Mucosa of descending colon (tissue), 3 donors: Measurements from ENCODE around the gene BRINP1. TPM values are rescaled to one million over a fixed set of nuclear protein-coding genes. Genes with fewer than 3 reads are reported as not detected.

ENCODE experiments used
- ATAC-seq: fragments of 200-7000 bp; cut with Tn5 transposase; one replicate; pipeline ENCODE4 v1.9.1; 2020; ENCODE audit warnings: mild to moderate bottlenecking, moderate library complexity
- DNase-seq, 3 donors: peaks; one replicate each; pipeline ENCODE4 v3.0.0-alpha.2; 2020
- H3K36me3 ChIP-seq: fragments of 200-600 bp; one replicate; pipeline ENCODE4 v1.8.0; 2021; ENCODE audit warnings: low read depth, mild to moderate bottlenecking
- H3K4me1 ChIP-seq: fragments of 200-600 bp; one replicate; pipeline ENCODE4 v1.8.0; 2021; ENCODE audit warnings: low read depth, mild to moderate bottlenecking
- H3K4me3 ChIP-seq: fragments of 200-600 bp; one replicate; pipeline ENCODE4 v1.8.0; 2021; ENCODE audit warnings: mild to moderate bottlenecking
- H3K9me3 ChIP-seq: fragments of 200-600 bp; one replicate; pipeline ENCODE4 v1.8.0; 2021; ENCODE audit warnings: mild to moderate bottlenecking
- CTCF ChIP-seq: fragments of 200-600 bp; IDR thresholded peaks from one replicate; pipeline ENCODE4 v1.8.0; 2022; ENCODE audit warnings: antibody characterized with exemption, mild to moderate bottlenecking
- intact Hi-C, 2 donors: fragments of 100-400 bp; cut with DNase I in 1 of 2; cut with micrococcal nuclease in 1 of 2; formaldehyde crosslinking; loops; one replicate each; pipeline versions ENCODE4 v1.11.0 to v1.11.1; 2022; cut with DNase I, micrococcal nuclease
- long read RNA-seq, 2 donors: library from polyadenylated mRNA; unstranded; transcript quantifications; one replicate each; pipeline ENCODE4 v2.0.0, GENCODE V29; 2019 to 2021
- total RNA-seq, 3 donors: library from RNA; stranded (reverse); fragmentation: NEBNext Ultra II Directional in 2 of 3; extraction: Animal tissue kit (Norgen Biotek cat#: 25700) in 2 of 3; gene quantifications; one replicate each; pipeline versions ENCODE4 v1.2.1 to v1.2.4, GENCODE V29; 2021 to 2023
- donor health status: DM: no; HTN: no; CAD: no; lungs with moderate emphysema.
- donor health status: DM: no; HTN: no; CAD: no.
- donor health status: DM: no; HTN: yes; CAD: no.

BRINP1 gene
- under 1 TPM; 0.09 to 0.29 (median 0.25) TPM for total RNA-seq
- long read RNA-seq, donor 1, partial matches to known transcripts: 0 of 1 reads
- long read RNA-seq, donor 1, other reads (novel, unspliced or antisense): 0 of 1 reads
- long read RNA-seq, donor 2: 0 reads

GRCh38 chr9:119368681-119369581, at the start of gene BRINP1:
BRINP1 (minus strand) TSS chr9:119369435; CDS start chr9:119313355, 56,080 bp downstream.
- H3K9me3 ChIP-seq: no peaks in the 10 kb centered on the region
- no peaks in the 10 kb centered on the region for H3K4me1 ChIP-seq
- H3K4me3 ChIP-seq: no peak within 1 kb of the TSS
- peak; percentile 45 for ATAC-seq
- H3K36me3 ChIP-seq: no peaks in the 10 kb centered on the region
- no peak for TF ChIP-seq CTCF
- no peak for DNase-seq
- intact Hi-C loops: no loop called here

- DNase-seq: no peak
- Histone ChIP-seq H3K9me3 (no peaks in the 10 kb centered on the region), H3K4me1 (no peaks in the 10 kb centered on the region), H3K36me3 (no peaks in the 10 kb centered on the region), H3K4me3 (no peak overlapping the region)
- TF ChIP-seq CTCF: no peak
- intact Hi-C loops: no loop called here
- ATAC-seq: no peak
Measured at GRCh38 chr9:119418721-119419120, 49.5 kb upstream of the BRINP1 start.

- DNase-seq: no peak
- no peaks in the 10 kb centered on the region for H3K36me3 ChIP-seq
- ATAC-seq: no peak
- no peak for TF ChIP-seq CTCF
- H3K9me3 ChIP-seq: no peaks in the 10 kb centered on the region
- no peaks in the 10 kb centered on the region for H3K4me1 ChIP-seq
- no peak overlapping the region for H3K4me3 ChIP-seq
- intact Hi-C loops: no loop called here
Measured at GRCh38 chr9:119416793-119417192, 47.6 kb upstream of the BRINP1 start.

GRCh38 chr9:119412399-119412798, 43.2 kb upstream of the BRINP1 start:
- Histone ChIP-seq H3K4me1 (no peaks in the 10 kb centered on the region), H3K36me3 (no peaks in the 10 kb centered on the region), H3K4me3 (no peak overlapping the region), H3K9me3 (no peaks in the 10 kb centered on the region)
- ATAC-seq (no peak), DNase-seq (no peak)
- intact Hi-C loops: no loop called here
- no peak for TF ChIP-seq CTCF

- no peak for TF ChIP-seq CTCF
- no peak overlapping the region for H3K4me3 ChIP-seq
- H3K36me3 ChIP-seq: no peaks in the 10 kb centered on the region
- DNase-seq: no peak
- no peaks in the 10 kb centered on the region for H3K4me1 ChIP-seq
- intact Hi-C loops: no loop called here
- no peaks in the 10 kb centered on the region for H3K9me3 ChIP-seq
- ATAC-seq: no peak
Measured at GRCh38 chr9:119409552-119409951, 40.3 kb upstream of the BRINP1 start.
